CD14-positive monocyte (primary cell): Measurements from ENCODE around the gene ROCK1. TPM values are rescaled to one million over a fixed set of nuclear protein-coding genes. Genes with fewer than 3 reads are reported as not detected.

Source experiments
- DNase-seq, 3 donors: peaks; one replicate each; pipeline ENCODE4 v3.0.0-alpha.2; 2011 to 2022
- H2AFZ ChIP-seq: 2 replicates; pipeline ENCODE4 v1.6.0; 2012; ENCODE audit warnings: mild to moderate bottlenecking, low read depth, low read length, inconsistent platforms; ENCODE audit not compliant: insufficient read depth, poor library complexity, severe bottlenecking
- H3K27ac ChIP-seq, 2 donors: 1 replicate in 1 of 2; 2 replicates in 1 of 2; pipeline ENCODE4 v1.5.1; 2012 to 2013; ENCODE audit warnings: low read length in 2 of 2, control low read depth in 1 of 2, inconsistent platforms in 1 of 2, low read depth in 1 of 2, mild to moderate bottlenecking in 1 of 2
- H3K27me3 ChIP-seq, 2 donors: one replicate each; pipeline versions ENCODE4 v1.6.0 to v1.6.1; 2011 to 2013; ENCODE audit warnings: low read length in 2 of 2; ENCODE audit not compliant: control insufficient read depth in 2 of 2, insufficient read depth in 2 of 2
- H3K36me3 ChIP-seq, 2 donors: replicated peaks in 1 of 2; 1 replicate in 1 of 2; 2 replicates in 1 of 2; pipeline versions ENCODE4 v1.5.1 to v1.6.1; 2012 to 2013; ENCODE audit warnings: low read length in 2 of 2, control low read depth in 1 of 2, inconsistent platforms in 1 of 2, mild to moderate bottlenecking in 1 of 2; ENCODE audit not compliant: insufficient read depth in 2 of 2, control insufficient read depth in 1 of 2
- H3K4me1 ChIP-seq, 2 donors: 1 replicate in 1 of 2; 2 replicates in 1 of 2; pipeline versions ENCODE4 v1.5.1 to v1.6.1; 2012 to 2013; ENCODE audit warnings: low read length in 2 of 2, control low read depth in 1 of 2, inconsistent platforms in 1 of 2, mild to moderate bottlenecking in 1 of 2, moderate library complexity in 1 of 2; ENCODE audit not compliant: insufficient read depth in 2 of 2, control insufficient read depth in 1 of 2
- H3K4me2 ChIP-seq: replicated peaks from 2 replicates; pipeline ENCODE3; 2012; ENCODE audit warnings: low read length, moderate library complexity, mild to moderate bottlenecking; ENCODE audit not compliant: poor library complexity, severe bottlenecking; ENCODE audit errors: extremely low read depth
- H3K4me3 ChIP-seq, 3 experiments: fragments of 200-600 bp in 1 of 3; sonication (generic) in 1 of 3; replicated peaks in 1 of 3; 1 replicate in 2 of 3; 2 replicates in 1 of 3; pipeline ENCODE4 v1.5.1; 2011 to 2013; ENCODE audit warnings: low read length in 3 of 3, mild to moderate bottlenecking in 3 of 3, control low read depth in 2 of 3, low read depth in 2 of 3, inconsistent platforms in 1 of 3, moderate library complexity in 1 of 3
- H3K79me2 ChIP-seq: 2 replicates; pipeline ENCODE4 v1.6.0; 2012; ENCODE audit warnings: mild to moderate bottlenecking, control low read depth, inconsistent platforms, low read length, moderate library complexity; ENCODE audit not compliant: insufficient read depth
- H3K9ac ChIP-seq: 2 replicates; pipeline ENCODE4 v1.6.0; 2017; ENCODE audit warnings: low read length, mild to moderate bottlenecking; ENCODE audit not compliant: insufficient read depth, poor library complexity, severe bottlenecking
- H3K9me3 ChIP-seq, 2 donors: replicated peaks in 1 of 2; 1 replicate in 1 of 2; 2 replicates in 1 of 2; pipeline versions ENCODE4 v1.5.1 to v1.6.1; 2012 to 2013; ENCODE audit warnings: low read length in 2 of 2, control low read depth in 1 of 2; ENCODE audit not compliant: control insufficient read depth in 1 of 2, insufficient read depth in 1 of 2
- H4K20me1 ChIP-seq: 2 replicates; pipeline ENCODE4 v1.6.0; 2012; ENCODE audit warnings: mild to moderate bottlenecking, low read length, control low read depth, moderate library complexity; ENCODE audit not compliant: insufficient read depth
- H3K27ac Mint-ChIP-seq, 7 donors: one replicate each; pipeline ENCODE4 v1.8.0; 2020; ENCODE audit warnings: mild to moderate bottlenecking in 7 of 7, mixed read lengths in 7 of 7, moderate library complexity in 6 of 7, inconsistent platforms in 2 of 7
- H3K27me3 Mint-ChIP-seq, 3 donors: one replicate each; pipeline ENCODE4 v1.8.0; 2021 to 2022; ENCODE audit warnings: low read depth in 3 of 3, mild to moderate bottlenecking in 3 of 3, mixed read lengths in 3 of 3, moderate library complexity in 3 of 3, inconsistent platforms in 1 of 3
- H3K36me3 Mint-ChIP-seq, 2 donors: one replicate each; pipeline ENCODE4 v1.8.0; 2020; ENCODE audit warnings: mixed read lengths in 2 of 2, inconsistent platforms in 1 of 2, mild to moderate bottlenecking in 1 of 2
- H3K4me1 Mint-ChIP-seq: one replicate; pipeline ENCODE4 v1.8.0; 2020; ENCODE audit warnings: mild to moderate bottlenecking, mixed read lengths
- H3K4me3 Mint-ChIP-seq, 2 donors: one replicate each; pipeline ENCODE4 v1.8.0; 2020; ENCODE audit warnings: mild to moderate bottlenecking in 2 of 2, mixed read lengths in 2 of 2, moderate library complexity in 1 of 2
- H3K9me3 Mint-ChIP-seq, 7 donors: one replicate each; pipeline ENCODE4 v1.8.0; 2020 to 2022; ENCODE audit warnings: mixed read lengths in 7 of 7, mild to moderate bottlenecking in 6 of 7, moderate library complexity in 6 of 7, inconsistent platforms in 2 of 7
- WGBS: methylation state at CpG from one replicate; pipeline ENCODE4 v1.1.5; 2013; ENCODE audit warnings: missing lambda C conversion rate; ENCODE audit not compliant: insufficient coverage; 5-methylcytosine and 5-hydroxymethylcytosine counted together
- intact Hi-C, 2 donors: fragments of 100-400 bp; cut with micrococcal nuclease; formaldehyde crosslinking; loops; one replicate each; pipeline versions ENCODE4 v1.15.0 to v1.15.1; 2023
- polyA plus RNA-seq, 3 donors: library from polyadenylated mRNA; depleted of rRNA in 1 of 3; unstranded in 2 of 3; stranded (reverse) in 1 of 3; fragments of 300-500 nt in 2 of 3; fragments of >200 nt in 1 of 3; fragmentation: Illumina TruSeq in 2 of 3; gene quantifications; 1 replicate in 2 of 3; 2 replicates in 1 of 3; pipeline ENCODE4 v1.2.3, GENCODE V29; 2012 to 2021
- TF ChIP-seq, protein P1 (sequence below): fragments of 200-600 bp; IDR thresholded peaks from one replicate; pipeline ENCODE4 v1.8.0; 2022; ENCODE audit warnings: antibody characterized with exemption, mild to moderate bottlenecking

ROCK1 gene
- polyA plus RNA-seq, 3 donors, result 10.2 to 35.3 (median 20.3) TPM

DNA sequence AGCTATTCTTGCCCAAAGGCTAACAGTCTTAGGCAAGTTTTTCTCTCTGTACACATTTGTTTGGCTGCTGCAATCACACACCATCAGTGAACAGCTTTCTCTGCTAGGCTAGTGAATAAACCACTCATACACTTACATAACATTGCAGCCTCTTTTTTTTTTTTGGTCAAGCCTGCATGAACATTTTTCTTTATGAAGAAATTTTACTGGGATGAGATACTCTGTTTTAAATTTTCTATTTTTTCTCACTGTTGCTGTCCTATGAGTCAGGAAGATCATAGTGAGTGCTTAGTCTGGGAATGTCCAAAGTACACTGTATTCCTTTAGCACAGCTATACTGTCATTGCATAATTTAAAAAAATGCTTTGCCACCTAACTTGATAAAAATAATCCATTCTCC, 58.5 kb downstream of the ROCK1 start:
- TF ChIP-seq, protein P1, sequence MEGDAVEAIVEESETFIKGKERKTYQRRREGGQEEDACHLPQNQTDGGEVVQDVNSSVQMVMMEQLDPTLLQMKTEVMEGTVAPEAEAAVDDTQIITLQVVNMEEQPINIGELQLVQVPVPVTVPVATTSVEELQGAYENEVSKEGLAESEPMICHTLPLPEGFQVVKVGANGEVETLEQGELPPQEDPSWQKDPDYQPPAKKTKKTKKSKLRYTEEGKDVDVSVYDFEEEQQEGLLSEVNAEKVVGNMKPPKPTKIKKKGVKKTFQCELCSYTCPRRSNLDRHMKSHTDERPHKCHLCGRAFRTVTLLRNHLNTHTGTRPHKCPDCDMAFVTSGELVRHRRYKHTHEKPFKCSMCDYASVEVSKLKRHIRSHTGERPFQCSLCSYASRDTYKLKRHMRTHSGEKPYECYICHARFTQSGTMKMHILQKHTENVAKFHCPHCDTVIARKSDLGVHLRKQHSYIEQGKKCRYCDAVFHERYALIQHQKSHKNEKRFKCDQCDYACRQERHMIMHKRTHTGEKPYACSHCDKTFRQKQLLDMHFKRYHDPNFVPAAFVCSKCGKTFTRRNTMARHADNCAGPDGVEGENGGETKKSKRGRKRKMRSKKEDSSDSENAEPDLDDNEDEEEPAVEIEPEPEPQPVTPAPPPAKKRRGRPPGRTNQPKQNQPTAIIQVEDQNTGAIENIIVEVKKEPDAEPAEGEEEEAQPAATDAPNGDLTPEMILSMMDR, result no peak
- H3K27ac ChIP-seq, result peak overlapping the region in 1 of 2 donors; percentile 49
- no peak overlapping the region for H3K27ac Mint-ChIP-seq
- intact Hi-C loops, result loop anchor here (10.0 kb wide), 2 partner anchors 58 to 132 kb away; no protein-coding TSS in a partner anchor
- no peak overlapping the region for H3K4me2 ChIP-seq
- H3K36me3 ChIP-seq, result peaks cover 6 to 12% of the 10 kb centered on the region in 2 donors
- no peak overlapping the region for H2AFZ ChIP-seq
- no peak overlapping the region for H3K4me3 Mint-ChIP-seq
- H3K4me3 ChIP-seq, result no peak overlapping the region
- H3K4me1 Mint-ChIP-seq, result peaks cover 6% of the 10 kb centered on the region
- H3K9ac ChIP-seq, result no peak overlapping the region
- H3K36me3 Mint-ChIP-seq, result peaks cover 4 to 10% of the 10 kb centered on the region in 2 donors
- DNase-seq, result no peak
- no peaks in the 10 kb centered on the region for H3K27me3 Mint-ChIP-seq
- H3K9me3 Mint-ChIP-seq, result no peaks in the 10 kb centered on the region
- no peaks in the 10 kb centered on the region for H3K27me3 ChIP-seq
- H4K20me1 ChIP-seq, result peaks cover 100% of the 10 kb centered on the region
- peaks cover 0 to 4% of the 10 kb centered on the region in 2 donors for H3K4me1 ChIP-seq
- peaks cover 96% of the 10 kb centered on the region for H3K79me2 ChIP-seq
- H3K9me3 ChIP-seq, result no peaks in the 10 kb centered on the region

DNA sequence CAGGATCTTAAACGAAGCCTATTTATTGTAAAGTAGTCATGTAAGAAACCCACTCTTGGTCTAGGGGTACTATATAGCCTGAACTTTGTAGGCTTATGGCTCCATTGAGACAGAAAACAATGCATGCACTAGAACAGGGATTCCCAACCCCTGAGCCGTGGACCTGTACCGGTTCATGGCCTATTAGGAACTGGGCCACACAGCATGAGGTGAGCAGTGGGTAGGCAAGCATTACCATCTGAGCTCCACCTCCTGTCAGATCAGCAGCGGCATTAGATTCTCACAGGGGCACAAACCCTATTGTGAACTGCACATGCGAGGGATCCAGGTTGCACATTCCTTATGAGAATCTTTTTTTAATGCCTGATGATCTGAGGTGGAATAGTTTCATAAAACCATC, 59.2 kb downstream of the ROCK1 start:
- intact Hi-C loops, result loop anchor here (10.0 kb wide), 2 partner anchors 58 to 132 kb away; no protein-coding TSS in a partner anchor
- no peaks in the 10 kb centered on the region for H3K27me3 ChIP-seq
- WGBS, result 100% methylated on average over 1 of the region's 5 CpGs
- H3K4me1 Mint-ChIP-seq, result peaks cover 6% of the 10 kb centered on the region
- peaks cover 11 to 19% of the 10 kb centered on the region in 2 donors for H3K36me3 ChIP-seq
- no peak overlapping the region for H3K4me3 Mint-ChIP-seq
- H3K9me3 ChIP-seq, result no peaks in the 10 kb centered on the region
- H4K20me1 ChIP-seq, result peaks cover 100% of the 10 kb centered on the region
- H3K9ac ChIP-seq, result no peak overlapping the region
- no peak for DNase-seq
- no peak overlapping the region for H3K4me3 ChIP-seq
- H3K36me3 Mint-ChIP-seq, result peaks cover 6 to 17% of the 10 kb centered on the region in 2 donors
- H3K4me2 ChIP-seq, result no peak overlapping the region
- TF ChIP-seq, protein P1, result no peak
- H3K79me2 ChIP-seq, result peaks cover 98% of the 10 kb centered on the region
- no peak overlapping the region for H3K27ac ChIP-seq
- H2AFZ ChIP-seq, result no peak overlapping the region
- H3K4me1 ChIP-seq, result peaks cover 0 to 4% of the 10 kb centered on the region in 2 donors
- H3K27ac Mint-ChIP-seq, result no peak overlapping the region
- H3K27me3 Mint-ChIP-seq, result no peaks in the 10 kb centered on the region
- no peaks in the 10 kb centered on the region for H3K9me3 Mint-ChIP-seq
